ENCODE measurements around the gene VAPB.

The VAPB gene

GRCh38 chr20:58375759-58376352, 13.2 kb upstream of the VAPB start:
- TF ChIP-seq CTCF (IDR thresholded peaks at IDR 0.05; ENCODE audit: control extremely low read depth, extremely low read depth, low read depth, missing control alignments), result no peak
- ChIA-PET POLR2A (no interaction called here), CTCF (interaction anchor here (1.2 kb wide), 1 partner anchor 46 kb away, joined by 3 read pairs; no protein-coding TSS in a partner anchor)
- DNase-seq (ENCODE audit: extremely low spot score), result no peak

- ChIA-PET POLR2A (no interaction called here), CTCF (interaction anchor here (0.7 to 1.2 kb wide), 3 partner anchors 16 to 80 kb away, joined by 3 read pairs; no protein-coding TSS in a partner anchor)
- DNase-seq (ENCODE audit: extremely low spot score), result no peak
- TF ChIP-seq CTCF (IDR thresholded peaks at IDR 0.05; ENCODE audit: control extremely low read depth, extremely low read depth, low read depth, missing control alignments), result no peak
Observed at GRCh38 chr20:58377017-58377416, 12.0 kb upstream of the VAPB start.

DNA sequence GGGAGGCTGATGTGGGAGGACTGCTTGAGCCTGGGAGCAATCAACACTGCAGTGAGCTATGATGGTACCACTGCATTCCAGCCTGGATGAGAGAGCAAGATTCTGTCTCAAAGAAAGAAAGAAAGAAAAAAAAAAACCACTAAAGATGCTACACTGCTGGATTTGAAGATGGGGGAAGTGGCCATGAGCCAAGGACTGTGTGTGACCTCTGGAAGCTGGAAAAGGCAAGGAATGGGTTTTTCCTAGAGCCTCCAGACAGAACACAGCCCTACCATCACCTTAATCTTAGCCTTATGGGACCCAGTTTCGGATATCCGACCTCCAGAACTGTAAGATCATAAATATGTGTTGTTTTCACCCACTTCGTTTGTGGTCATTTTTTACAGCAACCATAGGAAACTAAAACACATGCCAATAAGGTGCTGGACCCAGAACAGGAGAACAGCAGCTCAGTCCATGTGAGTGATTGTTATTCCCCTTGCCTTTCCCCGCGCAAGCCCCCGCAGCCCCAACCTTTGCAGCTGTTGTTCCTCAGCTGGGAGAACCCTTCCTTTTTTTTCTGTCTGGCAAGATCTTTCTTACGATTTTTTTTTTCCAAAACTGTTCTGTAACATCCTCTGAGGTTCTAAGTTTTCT, 11.1 kb upstream of the VAPB start:
- CTCF ChIA-PET, result no interaction called here

DNA sequence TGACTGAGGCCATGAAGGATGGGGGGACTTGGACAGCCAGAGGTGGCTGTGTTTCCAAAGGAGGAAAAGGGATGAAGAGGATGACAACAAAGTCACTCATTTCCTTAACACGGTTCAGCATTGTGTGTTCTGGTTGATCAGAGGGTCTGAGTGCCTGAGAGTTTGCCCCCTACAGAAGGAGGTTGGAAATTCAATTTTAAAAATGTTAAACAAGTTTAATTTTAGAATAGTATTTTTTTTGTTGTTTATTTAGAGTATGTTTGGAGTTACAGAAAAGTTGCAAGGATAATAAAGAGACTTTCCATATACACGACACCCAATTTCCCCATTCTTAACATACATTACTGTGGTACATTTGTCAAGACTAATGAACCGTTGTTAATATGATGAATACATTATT, 10.3 kb upstream of the VAPB start:
- no peak for DNase-seq (ENCODE audit: extremely low spot score)
- ChIA-PET CTCF (no interaction called here), POLR2A (no interaction called here)
- TF ChIP-seq CTCF (IDR thresholded peaks at IDR 0.05; ENCODE audit: control extremely low read depth, extremely low read depth, low read depth, missing control alignments), result no peak

More for the DNA sequence above, 11.1 kb upstream of the VAPB start:
- TF ChIP-seq CTCF (IDR thresholded peaks at IDR 0.05; ENCODE audit: control extremely low read depth, extremely low read depth, low read depth, missing control alignments), result no peak
- no peak for DNase-seq (ENCODE audit: extremely low spot score)
- POLR2A ChIA-PET, result interaction anchor here (0.6 kb wide), 1 partner anchor 29 kb away, joined by 3 read pairs; no protein-coding TSS in a partner anchor

GRCh38 chr20:58381627-58382026, 7.4 kb upstream of the VAPB start:
- ChIA-PET CTCF (interaction anchor here (1.1 to 2.6 kb wide), 3 partner anchors 14 to 66 kb away, joined by 3 to 7 read pairs (median 3); no protein-coding TSS in a partner anchor), POLR2A (no interaction called here)
- DNase-seq (ENCODE audit: extremely low spot score), result no peak
- TF ChIP-seq CTCF (IDR thresholded peaks at IDR 0.05; ENCODE audit: control extremely low read depth, extremely low read depth, low read depth, missing control alignments), result no peak

- no peak for TF ChIP-seq CTCF (IDR thresholded peaks at IDR 0.05; ENCODE audit: control extremely low read depth, extremely low read depth, low read depth, missing control alignments)
- DNase-seq (ENCODE audit: extremely low spot score), result no peak
- CTCF ChIA-PET, result interaction anchor here (1.0 to 2.6 kb wide), 3 partner anchors 9 to 60 kb away, joined by 3 to 7 read pairs (median 3); no protein-coding TSS in a partner anchor
- POLR2A ChIA-PET, result no interaction called here
Observed at GRCh38 chr20:58382096-58382495, 6.9 kb upstream of the VAPB start.
